Medulla oblongata (tissue), 1 donor: ENCODE measurements around the gene CCDC57.

ENCODE experiments used
- DNase-seq: peaks from one replicate; pipeline ENCODE4 v3.0.0-alpha.2; 2015; ENCODE audit errors: extremely low spot score

The CCDC57 gene

GRCh38 chr17:82177761-82178498, 34.7 kb downstream of the CCDC57 start:
- DNase-seq = no peak

DNA sequence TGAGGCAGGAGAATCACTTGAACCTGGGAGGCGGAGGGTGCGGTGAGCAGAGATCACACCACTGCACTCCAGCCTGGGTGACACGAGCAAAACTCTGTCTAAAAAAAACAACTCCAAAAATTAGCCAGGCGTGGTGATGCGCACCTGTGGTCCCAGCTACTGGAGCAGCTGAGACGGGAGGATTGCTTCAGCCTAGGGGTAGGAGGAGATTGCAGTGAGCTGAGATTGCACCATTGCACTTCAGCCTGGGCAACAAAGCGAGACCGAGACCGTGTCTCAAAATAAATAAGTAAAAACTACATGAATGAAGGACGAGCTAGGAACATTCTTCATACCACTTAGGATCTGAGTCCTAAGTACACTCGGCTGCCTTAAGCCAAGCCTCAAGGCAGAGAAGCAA, 35.4 kb downstream of the CCDC57 start:
- DNase-seq = no peak

DNA sequence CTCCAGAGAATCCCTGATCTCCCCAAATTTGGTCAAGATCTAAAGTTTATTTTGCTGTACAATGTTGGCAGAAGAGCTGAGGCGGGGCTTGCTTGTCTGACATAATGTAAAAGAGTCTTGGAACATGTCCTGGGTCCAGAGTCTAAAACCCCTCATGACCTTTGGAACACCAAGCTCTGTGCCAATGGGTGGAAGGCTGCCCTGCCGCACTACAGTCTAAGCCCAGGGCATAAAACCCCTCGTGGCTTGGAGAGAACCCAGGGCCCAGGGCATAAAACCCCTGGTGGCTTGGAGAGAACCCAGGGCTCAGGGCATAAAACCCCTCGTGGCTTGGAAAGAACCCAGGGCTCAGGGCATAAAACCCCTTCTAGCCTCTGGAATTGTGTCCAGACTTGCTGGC, 36.7 kb downstream of the CCDC57 start:
- peak; percentile 47 for DNase-seq

- DNase-seq = no peak
Measured at GRCh38 chr17:82175201-82175600, 37.4 kb downstream of the CCDC57 start.

- DNase-seq = peak; percentile 12
Measured at GRCh38 chr17:82174042-82174857, 38.4 kb downstream of the CCDC57 start.

GRCh38 chr17:82173351-82174041, 39.1 kb downstream of the CCDC57 start:
- DNase-seq = no peak

DNA sequence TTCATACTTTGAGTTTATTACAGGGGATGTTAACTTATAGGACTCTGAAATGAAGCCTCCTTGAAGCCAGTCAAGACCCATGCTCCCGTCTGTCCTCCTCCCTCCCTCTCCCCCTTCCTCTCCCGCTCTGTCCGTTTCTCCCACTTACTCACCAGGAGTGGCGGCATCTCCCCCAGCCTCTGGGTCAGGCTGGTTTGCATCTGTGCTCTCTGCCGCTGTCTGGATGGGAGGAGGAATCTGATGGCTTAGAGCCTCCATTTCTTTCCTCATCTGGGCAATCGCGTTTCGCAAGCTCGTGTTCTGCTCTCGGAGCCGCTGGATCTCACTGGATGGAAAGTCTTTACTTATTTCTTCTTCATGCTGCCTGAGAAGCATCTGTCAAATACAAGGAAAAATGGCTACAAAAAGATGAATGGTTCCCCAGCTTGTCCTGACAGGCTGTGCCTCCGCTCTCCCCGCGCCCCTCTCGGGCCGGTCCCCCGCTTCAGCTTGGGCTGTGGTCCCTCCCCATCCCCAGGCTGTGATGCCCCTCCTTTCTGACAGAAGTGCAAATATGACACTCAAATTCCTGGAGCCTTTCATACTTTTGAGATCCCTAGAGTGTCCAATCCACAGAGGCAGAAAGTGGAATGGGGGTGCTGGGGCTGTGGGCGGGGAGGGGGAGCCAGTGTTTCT, 40.0 kb downstream of the CCDC57 start:
- no peak for DNase-seq

DNA sequence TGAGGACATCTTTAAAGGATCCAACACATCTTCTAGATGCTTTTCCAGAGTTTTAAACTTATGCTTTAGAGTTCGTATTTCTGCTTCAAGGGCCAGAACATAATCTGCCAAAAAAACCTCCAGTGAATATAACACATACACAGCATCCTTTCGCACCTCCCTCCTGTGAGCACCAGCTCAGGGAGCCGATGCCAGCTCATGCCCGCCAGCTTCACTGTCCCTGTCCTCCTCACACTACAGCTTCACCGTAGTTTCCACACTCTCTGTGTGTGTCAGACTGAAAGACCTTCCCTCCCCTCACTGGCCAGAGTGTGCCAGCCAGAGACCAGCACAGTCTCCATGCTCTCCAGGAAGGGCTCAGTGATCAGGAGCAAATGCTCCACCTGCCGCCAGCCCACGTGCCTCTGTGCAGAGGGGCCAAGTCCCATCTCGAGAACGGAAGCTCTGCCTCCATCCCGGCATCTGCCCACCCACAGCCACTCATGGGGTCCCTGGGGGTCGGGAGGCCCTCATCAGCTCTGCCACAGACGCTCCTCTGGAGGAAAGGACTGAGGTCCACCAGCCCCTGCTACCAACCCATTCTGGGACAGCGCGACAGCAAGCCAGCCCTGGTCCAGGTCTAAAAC, 40.8 kb downstream of the CCDC57 start:
- DNase-seq = no peak

- peak; percentile 44 for DNase-seq
Measured at GRCh38 chr17:82170412-82170961, 42.2 kb downstream of the CCDC57 start.

- no peak for DNase-seq
Measured at GRCh38 chr17:82168568-82168967, 44.1 kb downstream of the CCDC57 start.

DNA sequence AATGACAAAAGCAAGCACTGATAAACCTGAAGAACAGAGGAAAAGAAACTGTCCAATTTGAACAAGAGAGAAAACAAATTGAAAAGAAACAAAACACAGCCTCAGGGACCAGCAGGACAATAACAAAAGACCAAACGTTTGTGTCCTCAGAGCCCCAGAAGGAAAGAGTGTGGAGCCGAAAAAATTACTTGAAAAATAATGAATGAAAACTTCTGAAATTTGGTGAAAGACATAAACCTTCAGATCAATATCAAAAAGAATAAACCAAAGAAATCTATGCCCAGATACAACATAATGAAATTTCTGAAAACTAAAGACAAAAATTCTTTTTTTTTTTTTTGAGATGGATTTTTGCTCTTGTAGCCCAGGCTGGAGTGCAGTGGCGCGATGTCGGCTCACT, 45.6 kb downstream of the CCDC57 start:
- DNase-seq = no peak

DNA sequence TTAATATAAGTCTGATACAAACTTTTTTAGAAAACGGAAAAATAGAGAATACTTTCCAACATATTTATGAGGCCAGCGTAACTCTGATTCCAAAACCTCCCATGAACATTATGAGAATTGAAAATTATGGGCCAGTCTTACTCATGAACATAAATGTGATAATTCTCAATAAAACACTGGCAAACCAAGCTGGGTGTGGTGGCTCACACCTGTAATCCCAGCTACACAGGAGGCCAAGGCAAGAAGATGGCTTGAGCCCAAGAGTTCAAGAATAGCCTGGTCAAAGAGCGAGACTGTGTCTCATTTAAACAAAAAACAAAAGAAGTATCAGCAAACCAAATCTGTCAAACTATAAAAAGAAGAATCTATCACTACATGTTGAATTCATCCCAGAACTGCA, 47.8 kb downstream of the CCDC57 start:
- DNase-seq = no peak

- no peak for DNase-seq
Measured at GRCh38 chr17:82161216-82161615, 51.4 kb downstream of the CCDC57 start.

- DNase-seq = no peak
Measured at GRCh38 chr17:82160075-82160474, 52.6 kb downstream of the CCDC57 start.

DNA sequence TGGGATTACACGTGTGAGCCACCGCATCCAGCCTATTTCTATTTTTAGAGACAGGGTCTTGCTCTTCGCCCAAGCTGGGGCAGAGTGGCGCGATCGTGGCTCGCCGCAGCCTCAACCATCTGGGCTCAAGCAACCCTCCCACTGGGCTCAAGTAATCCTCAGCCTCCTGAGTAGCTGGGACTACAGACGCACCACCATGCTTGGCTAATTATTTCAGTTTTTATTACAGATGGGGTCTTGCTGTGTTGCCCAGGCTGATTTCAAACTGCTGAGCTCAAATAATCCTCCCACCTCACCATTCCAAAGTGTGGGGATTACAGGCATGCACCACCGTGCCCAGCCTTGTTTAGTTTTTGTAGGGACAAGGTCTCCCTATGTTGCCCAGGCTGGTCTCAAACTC, 53.8 kb downstream of the CCDC57 start:
- no peak for DNase-seq

GRCh38 chr17:82157046-82158035, 55.3 kb downstream of the CCDC57 start:
- DNase-seq = no peak

GRCh38 chr17:82156284-82156925, 56.2 kb downstream of the CCDC57 start:
- no peak for DNase-seq

DNA sequence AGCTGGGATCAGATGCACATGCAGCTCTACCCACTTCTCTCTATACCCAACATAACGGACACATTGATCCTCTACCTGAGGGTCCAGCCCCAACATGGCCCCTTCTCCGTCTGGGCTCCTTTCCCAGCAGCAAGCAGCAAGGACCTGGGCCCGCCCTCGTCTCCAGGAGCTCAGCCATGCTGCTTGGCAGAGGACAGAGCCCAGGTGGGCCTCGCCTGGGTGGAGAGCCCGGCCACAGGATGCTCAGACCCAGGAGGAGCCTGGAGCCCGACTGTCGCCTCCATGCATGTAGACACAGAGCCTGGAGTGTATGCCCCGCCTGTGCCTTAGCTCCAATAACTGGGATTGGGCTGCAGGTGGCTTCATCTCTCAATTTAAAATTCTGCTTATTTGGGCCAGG, 57.0 kb downstream of the CCDC57 start:
- DNase-seq = no peak

DNA sequence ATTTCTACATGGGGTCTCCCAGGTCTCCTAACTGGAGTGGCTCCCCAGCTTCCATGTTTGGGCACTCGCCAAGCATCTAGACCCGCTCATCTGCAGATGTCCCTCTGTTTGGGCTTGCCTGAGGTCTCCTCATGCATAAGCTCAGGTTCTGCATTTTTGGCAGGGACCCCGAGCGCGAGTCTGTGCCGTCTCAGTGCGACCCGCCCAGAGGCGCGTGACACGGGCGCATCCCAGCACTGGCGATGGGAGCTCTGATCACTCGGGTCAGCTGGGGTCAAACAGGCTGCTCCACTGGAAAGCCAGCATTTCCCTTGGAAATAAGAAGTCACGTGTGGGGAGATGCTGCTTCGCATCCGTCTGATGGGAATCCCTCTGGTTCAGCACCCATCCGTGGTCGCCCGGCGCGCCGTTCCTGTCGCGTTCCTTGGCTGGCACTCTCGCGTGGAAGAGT, 57.7 kb downstream of the CCDC57 start:
- no peak for DNase-seq
